ENCODE measurements around the gene CD300LB.
"Not testable (repeated sequence)": the region's sequence is repeated elsewhere in the genome, so short reads cannot be mapped to it uniquely, and the experiment has no call there.

Gene CD300LB

GRCh38 chr17:74558882-74559519, 27.7 kb upstream of the CD300LB start:
- peaks cover 7% of the 10 kb centered on the region for H3K9me3 Mint-ChIP-seq
- H3K4me1 Mint-ChIP-seq (ENCODE audit: low read depth), result peaks cover 21% of the 10 kb centered on the region
- no peaks in the 10 kb centered on the region for H3K36me3 Mint-ChIP-seq (ENCODE audit: low read depth)
- H3K4me3 Mint-ChIP-seq, result no peak overlapping the region
- H3K27me3 Mint-ChIP-seq, result no peaks in the 10 kb centered on the region
- no peak overlapping the region for H3K27ac Mint-ChIP-seq

GRCh38 chr17:74558402-74558801, 27.1 kb upstream of the CD300LB start:
- H3K4me3 Mint-ChIP-seq; H3K9me3 Mint-ChIP-seq; H3K27me3 Mint-ChIP-seq; H3K36me3 Mint-ChIP-seq (ENCODE audit: low read depth): not testable (repeated sequence)
- peaks cover 21% of the 10 kb centered on the region for H3K4me1 Mint-ChIP-seq (ENCODE audit: low read depth)
- H3K27ac Mint-ChIP-seq, result peak overlapping the region; percentile 24

GRCh38 chr17:74555427-74555940, 24.2 kb upstream of the CD300LB start:
- no peaks in the 10 kb centered on the region for H3K27me3 Mint-ChIP-seq
- no peak overlapping the region for H3K27ac Mint-ChIP-seq
- peaks cover 17% of the 10 kb centered on the region for H3K4me1 Mint-ChIP-seq (ENCODE audit: low read depth)
- H3K4me3 Mint-ChIP-seq, result no peak overlapping the region
- H3K9me3 Mint-ChIP-seq, result peaks cover 7% of the 10 kb centered on the region
- H3K36me3 Mint-ChIP-seq (ENCODE audit: low read depth), result no peaks in the 10 kb centered on the region

GRCh38 chr17:74554909-74555308, 23.6 kb upstream of the CD300LB start:
- Mint-ChIP-seq H3K9me3 (peaks cover 7% of the 10 kb centered on the region), H3K4me1 (ENCODE audit: low read depth) (peaks cover 17% of the 10 kb centered on the region), H3K36me3 (ENCODE audit: low read depth) (no peaks in the 10 kb centered on the region), H3K27ac (no peak overlapping the region), H3K27me3 (no peaks in the 10 kb centered on the region), H3K4me3 (no peak overlapping the region)

- Mint-ChIP-seq H3K27me3 (peaks cover 3% of the 10 kb centered on the region), H3K27ac (no peak overlapping the region), H3K4me3 (no peak overlapping the region), H3K4me1 (ENCODE audit: low read depth) (peaks cover 7% of the 10 kb centered on the region), H3K36me3 (ENCODE audit: low read depth) (no peaks in the 10 kb centered on the region), H3K9me3 (peaks cover 7% of the 10 kb centered on the region)
These were observed 20.8 kb upstream of the CD300LB start for GRCh38 chr17:74552037-74552436.

GRCh38 chr17:74550602-74551001, 19.3 kb upstream of the CD300LB start:
- Mint-ChIP-seq H3K4me3 (no peak overlapping the region), H3K27ac (no peak overlapping the region), H3K4me1 (ENCODE audit: low read depth) (peaks cover 7% of the 10 kb centered on the region)

GRCh38 chr17:74549343-74549742, 18.1 kb upstream of the CD300LB start:
- Mint-ChIP-seq H3K9me3 (no peaks in the 10 kb centered on the region), H3K4me3 (no peak overlapping the region), H3K27ac (no peak overlapping the region), H3K27me3 (peaks cover 3% of the 10 kb centered on the region), H3K36me3 (ENCODE audit: low read depth) (no peaks in the 10 kb centered on the region), H3K4me1 (ENCODE audit: low read depth) (peaks cover 7% of the 10 kb centered on the region)

More at GRCh38 chr17:74550602-74551001, 19.3 kb upstream of the CD300LB start:
- Mint-ChIP-seq H3K27me3 (peaks cover 3% of the 10 kb centered on the region), H3K36me3 (ENCODE audit: low read depth) (no peaks in the 10 kb centered on the region), H3K9me3 (no peaks in the 10 kb centered on the region)

- Mint-ChIP-seq H3K9me3 (no peaks in the 10 kb centered on the region), H3K27ac (no peak overlapping the region), H3K4me1 (ENCODE audit: low read depth) (peaks cover 7% of the 10 kb centered on the region), H3K27me3 (peaks cover 3% of the 10 kb centered on the region), H3K36me3 (ENCODE audit: low read depth) (no peaks in the 10 kb centered on the region), H3K4me3 (no peak overlapping the region)
These were observed 16.5 kb upstream of the CD300LB start for GRCh38 chr17:74547736-74548135.

- Mint-ChIP-seq H3K36me3 (ENCODE audit: low read depth) (no peaks in the 10 kb centered on the region), H3K27ac (no peak overlapping the region), H3K27me3 (peaks cover 3% of the 10 kb centered on the region), H3K9me3 (no peaks in the 10 kb centered on the region), H3K4me3 (no peak overlapping the region), H3K4me1 (ENCODE audit: low read depth) (peaks cover 7% of the 10 kb centered on the region)
These were observed 16.0 kb upstream of the CD300LB start for GRCh38 chr17:74547264-74547663.

GRCh38 chr17:74546586-74546985, 15.3 kb upstream of the CD300LB start:
- Mint-ChIP-seq H3K4me1 (ENCODE audit: low read depth) (peaks cover 7% of the 10 kb centered on the region), H3K27ac (no peak overlapping the region), H3K27me3 (peaks cover 3% of the 10 kb centered on the region), H3K9me3 (no peaks in the 10 kb centered on the region), H3K36me3 (ENCODE audit: low read depth) (no peaks in the 10 kb centered on the region), H3K4me3 (no peak overlapping the region)

GRCh38 chr17:74545843-74546230, 14.6 kb upstream of the CD300LB start, which contains the start of gene CD300C:
TSS of gene CD300C (minus strand) at chr17:74546115. CDS start at chr17:74545782, 333 bp downstream.
- no peak within 1 kb of the TSS for H3K27ac Mint-ChIP-seq

GRCh38 chr17:74544991-74545842, 13.9 kb upstream of the CD300LB start:
- Mint-ChIP-seq H3K27ac (no peak overlapping the region), H3K4me3 (peak overlapping the region; percentile 6), H3K27me3 (peaks cover 3% of the 10 kb centered on the region), H3K4me1 (ENCODE audit: low read depth) (peaks cover 7% of the 10 kb centered on the region), H3K9me3 (no peaks in the 10 kb centered on the region), H3K36me3 (ENCODE audit: low read depth) (no peaks in the 10 kb centered on the region)

More at GRCh38 chr17:74545843-74546230, 14.6 kb upstream of the CD300LB start, which contains the start of gene CD300C:
- Mint-ChIP-seq H3K9me3 (no peaks in the 10 kb centered on the region), H3K4me1 (ENCODE audit: low read depth) (peaks cover 7% of the 10 kb centered on the region), H3K27me3 (peaks cover 3% of the 10 kb centered on the region), H3K4me3 (peak within 1 kb of the TSS; percentile 6), H3K36me3 (ENCODE audit: low read depth) (no peaks in the 10 kb centered on the region)

- Mint-ChIP-seq H3K4me1 (ENCODE audit: low read depth) (peaks cover 7% of the 10 kb centered on the region), H3K27ac (no peak overlapping the region), H3K36me3 (ENCODE audit: low read depth) (no peaks in the 10 kb centered on the region), H3K9me3 (no peaks in the 10 kb centered on the region), H3K4me3 (no peak overlapping the region), H3K27me3 (peaks cover 7% of the 10 kb centered on the region)
These were observed 12.9 kb upstream of the CD300LB start for GRCh38 chr17:74543891-74544760.

GRCh38 chr17:74543406-74543805, 12.1 kb upstream of the CD300LB start:
- H3K4me3 Mint-ChIP-seq, result no peak overlapping the region
- H3K4me1 Mint-ChIP-seq (ENCODE audit: low read depth), result peaks cover 7% of the 10 kb centered on the region
- H3K9me3 Mint-ChIP-seq, result no peaks in the 10 kb centered on the region
- H3K36me3 Mint-ChIP-seq (ENCODE audit: low read depth), result no peaks in the 10 kb centered on the region
- H3K27ac Mint-ChIP-seq, result no peak overlapping the region
- peaks cover 3% of the 10 kb centered on the region for H3K27me3 Mint-ChIP-seq
